ENCODE measurements around the gene KBTBD4. TPM values are rescaled to one million over a fixed set of nuclear protein-coding genes. Genes with fewer than 3 reads are reported as not detected.

KBTBD4 gene
- total RNA-seq, 1 donor from 2014 or later = 12.3 TPM

- TF ChIP-seq, protein P1, sequence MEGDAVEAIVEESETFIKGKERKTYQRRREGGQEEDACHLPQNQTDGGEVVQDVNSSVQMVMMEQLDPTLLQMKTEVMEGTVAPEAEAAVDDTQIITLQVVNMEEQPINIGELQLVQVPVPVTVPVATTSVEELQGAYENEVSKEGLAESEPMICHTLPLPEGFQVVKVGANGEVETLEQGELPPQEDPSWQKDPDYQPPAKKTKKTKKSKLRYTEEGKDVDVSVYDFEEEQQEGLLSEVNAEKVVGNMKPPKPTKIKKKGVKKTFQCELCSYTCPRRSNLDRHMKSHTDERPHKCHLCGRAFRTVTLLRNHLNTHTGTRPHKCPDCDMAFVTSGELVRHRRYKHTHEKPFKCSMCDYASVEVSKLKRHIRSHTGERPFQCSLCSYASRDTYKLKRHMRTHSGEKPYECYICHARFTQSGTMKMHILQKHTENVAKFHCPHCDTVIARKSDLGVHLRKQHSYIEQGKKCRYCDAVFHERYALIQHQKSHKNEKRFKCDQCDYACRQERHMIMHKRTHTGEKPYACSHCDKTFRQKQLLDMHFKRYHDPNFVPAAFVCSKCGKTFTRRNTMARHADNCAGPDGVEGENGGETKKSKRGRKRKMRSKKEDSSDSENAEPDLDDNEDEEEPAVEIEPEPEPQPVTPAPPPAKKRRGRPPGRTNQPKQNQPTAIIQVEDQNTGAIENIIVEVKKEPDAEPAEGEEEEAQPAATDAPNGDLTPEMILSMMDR (conservative IDR thresholded peaks at IDR 0.05; ENCODE audit: low read depth, low read length) = no peak
- no peak overlapping the region for H3K4me3 ChIP-seq (ENCODE audit: low read depth, low read length)
- DNase-seq (ENCODE audit: low read depth) = no peak
These were observed 36.5 kb upstream of the KBTBD4 start for GRCh38 chr11:47615249-47615648.

GRCh38 chr11:47611348-47611794 is 32.6 kb upstream of the KBTBD4 start:
- TF ChIP-seq, protein P1 (conservative IDR thresholded peaks at IDR 0.05; ENCODE audit: low read depth, low read length) = no peak
- H3K4me3 ChIP-seq (ENCODE audit: low read depth, low read length) = no peak overlapping the region
- no peak for DNase-seq (ENCODE audit: low read depth)

- no peak for DNase-seq (ENCODE audit: low read depth)
- H3K4me3 ChIP-seq (ENCODE audit: low read depth, low read length) = no peak overlapping the region
- TF ChIP-seq, protein P1 (conservative IDR thresholded peaks at IDR 0.05; ENCODE audit: low read depth, low read length) = no peak
These were observed 30.9 kb upstream of the KBTBD4 start for GRCh38 chr11:47609675-47610074.

- DNase-seq (ENCODE audit: low read depth) = no peak
These were observed 28.6 kb upstream of the KBTBD4 start for GRCh38 chr11:47607380-47607779.

DNA sequence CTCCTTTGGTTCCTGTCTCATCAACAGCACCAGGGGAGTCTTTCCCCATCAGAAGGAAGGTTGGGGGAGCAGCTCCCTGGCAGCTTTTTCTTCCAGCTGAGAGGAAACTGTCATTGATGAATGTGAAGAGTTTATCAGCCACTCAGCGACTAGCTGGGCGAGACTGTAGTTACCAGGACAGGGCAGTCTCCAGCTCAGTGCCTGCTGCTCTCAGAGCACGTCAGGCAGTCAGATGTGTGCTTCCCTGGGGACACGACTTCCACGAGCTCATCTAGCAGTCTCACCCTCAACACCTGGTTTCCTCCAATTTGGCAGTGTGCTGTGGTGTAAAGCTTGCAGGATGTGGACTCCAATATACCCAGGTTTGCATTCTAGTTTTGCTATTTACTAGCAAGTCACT is 28.0 kb upstream of the KBTBD4 start:
- TF ChIP-seq, protein P1 (conservative IDR thresholded peaks at IDR 0.05; ENCODE audit: low read depth, low read length) = no peak
- no peak for DNase-seq (ENCODE audit: low read depth)
- H3K4me3 ChIP-seq (ENCODE audit: low read depth, low read length) = no peak overlapping the region

More at GRCh38 chr11:47607380-47607779, 28.6 kb upstream of the KBTBD4 start:
- no peak overlapping the region for H3K4me3 ChIP-seq (ENCODE audit: low read depth, low read length)
- TF ChIP-seq, protein P1 (conservative IDR thresholded peaks at IDR 0.05; ENCODE audit: low read depth, low read length) = no peak

GRCh38 chr11:47605921-47606320 is 27.2 kb upstream of the KBTBD4 start:
- DNase-seq (ENCODE audit: low read depth) = no peak
- H3K4me3 ChIP-seq (ENCODE audit: low read depth, low read length) = no peak overlapping the region
- TF ChIP-seq, protein P1 (conservative IDR thresholded peaks at IDR 0.05; ENCODE audit: low read depth, low read length) = no peak

GRCh38 chr11:47603295-47603694 is 24.5 kb upstream of the KBTBD4 start:
- TF ChIP-seq, protein P1 (conservative IDR thresholded peaks at IDR 0.05; ENCODE audit: low read depth, low read length) = no peak
- no peak for DNase-seq (ENCODE audit: low read depth)
- no peak overlapping the region for H3K4me3 ChIP-seq (ENCODE audit: low read depth, low read length)

Measured in epithelial cell of proximal tubule (primary cell).